ENCODE results near the gene SOST. TPM values are rescaled to one million over a fixed set of nuclear protein-coding genes. Genes with fewer than 3 reads are reported as not detected.

The SOST gene
- total RNA-seq, 1 experiment from 2014 or later, result not detected

GRCh38 chr17:43734376-43734775 lies 24.2 kb downstream of the SOST start:
- no peak for ATAC-seq
- Histone ChIP-seq H3K27me3 (ENCODE audit: control insufficient read depth, insufficient read depth, low read length) (no peaks in the 10 kb centered on the region), H3K36me3 (ENCODE audit: control insufficient read depth, insufficient read depth, low read length) (no peaks in the 10 kb centered on the region), H3K27ac (ENCODE audit: low read length) (no peak overlapping the region), H3K9me3 (ENCODE audit: control insufficient read depth, insufficient read depth, low read depth, low read length) (no peaks in the 10 kb centered on the region), H3K4me3 (ENCODE audit: low read depth in 2 of 2, low read length in 2 of 2) (no peak overlapping the region), H3K4me1 (ENCODE audit: control insufficient read depth, insufficient read depth, low read length) (no peaks in the 10 kb centered on the region)
- ChIA-PET CTCF (no interaction called here), POLR2A (no interaction called here)
- intact Hi-C loops (cut with micrococcal nuclease; ENCODE audit: unreplicated experiment) (no loop called here), in situ Hi-C loops (cut with HindIII; ENCODE audit: low pct_unique_long_range_greater_than_20kb, low sequenced_read_pairs) (no loop called here)
- DNase-seq (ENCODE audit: low read depth, low spot score), result no peak
- TF ChIP-seq REST (IDR thresholded peaks at IDR 0.05; ENCODE audit: insufficient read depth in 1 of 2, low read depth in 2 of 2, low read length in 1 of 2) (no peak), CTCF (IDR thresholded peaks at IDR 0.05) (no peak), POLR2AphosphoS5 (IDR thresholded peaks at IDR 0.05; ENCODE audit: low read depth, low read length) (no peak), SIN3A (IDR thresholded peaks at IDR 0.05; ENCODE audit: borderline replicate concordance, insufficient read depth, low read depth, low read length) (no peak), TCF7L2 (IDR thresholded peaks at IDR 0.05; ENCODE audit: low read depth, low read length) (no peak)
- no TSS peak for BruUV-seq (replicated peaks)

GRCh38 chr17:43733956-43734355 lies 24.6 kb downstream of the SOST start:
- TF ChIP-seq REST (IDR thresholded peaks at IDR 0.05; ENCODE audit: insufficient read depth in 1 of 2, low read depth in 2 of 2, low read length in 1 of 2), result no peak
- no peak for TF ChIP-seq CTCF (IDR thresholded peaks at IDR 0.05)
- TF ChIP-seq POLR2AphosphoS5 (IDR thresholded peaks at IDR 0.05; ENCODE audit: low read depth, low read length), result no peak
- no peak for TF ChIP-seq SIN3A (IDR thresholded peaks at IDR 0.05; ENCODE audit: borderline replicate concordance, insufficient read depth, low read depth, low read length)
- no peak for TF ChIP-seq TCF7L2 (IDR thresholded peaks at IDR 0.05; ENCODE audit: low read depth, low read length)
- Histone ChIP-seq H3K27me3 (ENCODE audit: control insufficient read depth, insufficient read depth, low read length) (no peaks in the 10 kb centered on the region), H3K4me3 (ENCODE audit: low read depth in 2 of 2, low read length in 2 of 2) (no peak overlapping the region), H3K36me3 (ENCODE audit: control insufficient read depth, insufficient read depth, low read length) (no peaks in the 10 kb centered on the region), H3K27ac (ENCODE audit: low read length) (no peak overlapping the region), H3K4me1 (ENCODE audit: control insufficient read depth, insufficient read depth, low read length) (no peaks in the 10 kb centered on the region), H3K9me3 (ENCODE audit: control insufficient read depth, insufficient read depth, low read depth, low read length) (no peaks in the 10 kb centered on the region)
- in situ Hi-C loops (cut with HindIII; ENCODE audit: low pct_unique_long_range_greater_than_20kb, low sequenced_read_pairs) (no loop called here), intact Hi-C loops (cut with micrococcal nuclease; ENCODE audit: unreplicated experiment) (no loop called here)
- DNase-seq (ENCODE audit: low read depth, low spot score) (no peak), ATAC-seq (no peak)
- ChIA-PET CTCF (no interaction called here), POLR2A (no interaction called here)
- BruUV-seq (replicated peaks), result no TSS peak
